SK-N-MC (cell line): ENCODE results near the gene ATP6V0C.

Source experiments
- EZH2 ChIP-seq: fragments of 200-600 bp; sonication (generic); IDR thresholded peaks from one replicate; pipeline ENCODE4 v1.6.1; 2017; ENCODE audit warnings: antibody characterized with exemption
- FOXP2 ChIP-seq: optimal IDR thresholded peaks from 2 replicates; pipeline ENCODE3; 2011; ENCODE audit warnings: mild to moderate bottlenecking, moderate library complexity; ENCODE audit not compliant: insufficient read depth; ENCODE audit errors: extremely low read length, control extremely low read depth
- POLR2AphosphoS5 ChIP-seq: IDR thresholded peaks from 2 replicates; pipeline ENCODE4 v1.6.1; 2012; ENCODE audit warnings: mild to moderate bottlenecking, low read depth, low read length, borderline replicate concordance

GRCh38 chr16:2535625-2536013 is 21.9 kb downstream of the ATP6V0C start:
- TF ChIP-seq EZH2: no peak
- no peak for TF ChIP-seq POLR2AphosphoS5
- no peak for TF ChIP-seq FOXP2
